Spleen (tissue), 11 donors: ENCODE data around the gene FTO. TPM values are rescaled to one million over a fixed set of nuclear protein-coding genes. Genes with fewer than 3 reads are reported as not detected.

ENCODE experiments used
- DNase-seq: peaks from one replicate; pipeline ENCODE4 v3.0.0-alpha.2; 2020
- H3K27ac ChIP-seq, 8 donors: fragments of 200-600 bp; sonication (generic) in 7 of 8; 1 replicate in 4 of 8; 2 replicates in 4 of 8; pipeline versions ENCODE4 v1.5.0 to v1.8.0; 2016 to 2021; ENCODE audit warnings: inconsistent platforms in 4 of 8, mild to moderate bottlenecking in 4 of 8, moderate library complexity in 1 of 8
- H3K27me3 ChIP-seq, 7 donors: fragments of 200-600 bp; sonication (generic) in 6 of 7; replicated peaks in 1 of 7; 1 replicate in 4 of 7; 2 replicates in 3 of 7; pipeline versions ENCODE4 v1.5.0 to v1.8.0; 2016 to 2021; ENCODE audit warnings: inconsistent platforms in 3 of 7, mild to moderate bottlenecking in 1 of 7
- H3K36me3 ChIP-seq, 6 donors: fragments of 200-600 bp; sonication (generic) in 5 of 6; 1 replicate in 4 of 6; 2 replicates in 2 of 6; pipeline versions ENCODE4 v1.5.0 to v1.8.0; 2016 to 2021; ENCODE audit warnings: inconsistent platforms in 2 of 6
- H3K4me1 ChIP-seq, 6 donors: fragments of 200-600 bp; sonication (generic) in 5 of 6; 1 replicate in 3 of 6; 2 replicates in 3 of 6; pipeline versions ENCODE4 v1.5.0 to v1.8.0; 2016 to 2021; ENCODE audit warnings: inconsistent platforms in 3 of 6
- H3K4me3 ChIP-seq, 8 donors: fragments of 200-600 bp; sonication (generic) in 7 of 8; 1 replicate in 4 of 8; 2 replicates in 4 of 8; pipeline versions ENCODE4 v1.5.0 to v1.8.0; 2016 to 2021; ENCODE audit warnings: inconsistent platforms in 4 of 8, mild to moderate bottlenecking in 4 of 8, moderate library complexity in 2 of 8
- H3K9me3 ChIP-seq, 8 donors: fragments of 200-600 bp; sonication (generic) in 7 of 8; 1 replicate in 4 of 8; 2 replicates in 4 of 8; pipeline versions ENCODE4 v1.5.0 to v1.8.0; 2016 to 2021; ENCODE audit warnings: inconsistent platforms in 4 of 8
- CTCF ChIP-seq, 11 experiments: fragments of 200-600 bp in 7 of 11; fragments of 450-650 bp in 4 of 11; sonication (generic) in 4 of 11; IDR thresholded peaks in 8 of 11; conservative IDR thresholded peaks in 3 of 11; 1 replicate in 7 of 11; 2 replicates in 4 of 11; pipeline versions ENCODE4 v1.4.0 to v1.8.0; 2016 to 2021; ENCODE audit warnings: antibody characterized with exemption in 11 of 11, inconsistent platforms in 4 of 11, mild to moderate bottlenecking in 1 of 11
- POLR2A ChIP-seq, 3 donors: fragments of 450-650 bp; IDR thresholded peaks; one replicate each; pipeline ENCODE4 v1.5.1; 2017; ENCODE audit warnings: antibody characterized with exemption in 3 of 3, mild to moderate bottlenecking in 1 of 3
- POLR2AphosphoS5 ChIP-seq, 3 donors: sonication (generic); formaldehyde crosslinking; IDR thresholded peaks; one replicate each; pipeline ENCODE4 v1.5.1; 2017; ENCODE audit warnings: antibody characterized with exemption in 3 of 3
- WGBS, 5 donors: extraction: QIAGEN DNeasy Blood & Tissue Kit in 3 of 5; methylation state at CpG; one replicate each; pipeline versions ENCODE4 v1.1.5 to v1.1.7; 2013 to 2018; 5-methylcytosine and 5-hydroxymethylcytosine counted together
- intact Hi-C: fragments of 100-400 bp; cut with DNase I; formaldehyde crosslinking; loops from one replicate; pipeline ENCODE4 v1.15.0; 2023; ENCODE audit warnings: low total_unique reads
- polyA plus RNA-seq, 3 donors: library from polyadenylated mRNA; stranded (reverse); fragments of 200-250 nt; gene quantifications; one replicate each; pipeline ENCODE4 v1.2.1, GENCODE V29; 2013
- total RNA-seq, 7 donors: library from RNA; depleted of rRNA in 3 of 7; stranded (reverse); fragments of >200 nt in 3 of 7; fragmentation: NEBNext Ultra II Directional in 4 of 7; extraction: Animal tissue kit (Norgen Biotek cat#: 25700) in 4 of 7; gene quantifications; one replicate each; pipeline versions ENCODE4 v1.1.0 to v1.2.1, GENCODE V29; 2016 to 2021
- donor health status: healthy with polysubstance abuse.
- donor health status: DM: no; HTN: no; CAD: no; lungs with moderate emphysema.
- donor health status: DM: no; HTN: no; CAD: no.
- donor health status: Bipolar disorder and iron deficiency.
- donor health status: healthy.
- donor health status: DM: no; HTN: no; CAD: no.
- donor health status: DM: yes; HTN: yes; CAD: no.

The FTO gene
- total and polyA plus RNA-seq, 10 donors = 6.8 to 89.8 (median 68.4) TPM

- no peak for TF ChIP-seq POLR2A (IDR thresholded peaks at IDR 0.05)
- no peak for TF ChIP-seq POLR2AphosphoS5 (IDR thresholded peaks at IDR 0.05)
- TF ChIP-seq CTCF (IDR thresholded peaks at IDR 0.05 in 8 of 11, conservative IDR thresholded peaks at IDR 0.05 in 3 of 11) = no peak
- Histone ChIP-seq H3K4me3 (no peak overlapping the region), H3K36me3 (peaks cover 0 to 23% (median 2%) of the 10 kb centered on the region in 6 donors), H3K9me3 (peaks cover 0 to 5% (median 0%) of the 10 kb centered on the region in 8 donors), H3K4me1 (no peaks in the 10 kb centered on the region), H3K27ac (no peak overlapping the region), H3K27me3 (no peaks in the 10 kb centered on the region)
- 95 to 99% (median 95%) methylated on average over 3 of the region's 3 CpGs for WGBS, 5 donors
- DNase-seq = no peak
- intact Hi-C loops = no loop called here
Measured at GRCh38 chr16:53836142-53836541, 132.2 kb downstream of the FTO start.

GRCh38 chr16:53836680-53837079 lies 132.7 kb downstream of the FTO start:
- no peak overlapping the region for H3K4me3 ChIP-seq
- peaks cover 0 to 21% (median 2%) of the 10 kb centered on the region in 6 donors for H3K36me3 ChIP-seq
- no peaks in the 10 kb centered on the region for H3K27me3 ChIP-seq
- no peak for DNase-seq
- peaks cover 0 to 5% (median 0%) of the 10 kb centered on the region in 8 donors for H3K9me3 ChIP-seq
- no peak overlapping the region for H3K27ac ChIP-seq
- TF ChIP-seq POLR2A (IDR thresholded peaks at IDR 0.05) (no peak), POLR2AphosphoS5 (IDR thresholded peaks at IDR 0.05) (no peak), CTCF (IDR thresholded peaks at IDR 0.05 in 8 of 11, conservative IDR thresholded peaks at IDR 0.05 in 3 of 11) (no peak)
- intact Hi-C loops = no loop called here
- 74 to 82% (median 78%) methylated on average over 3 of the region's 3 CpGs for WGBS, 5 donors
- H3K4me1 ChIP-seq = no peaks in the 10 kb centered on the region

- Histone ChIP-seq H3K9me3 (peaks cover 0 to 5% (median 0%) of the 10 kb centered on the region in 8 donors), H3K27me3 (no peaks in the 10 kb centered on the region), H3K36me3 (peaks cover 0 to 28% (median 2%) of the 10 kb centered on the region in 6 donors), H3K4me3 (no peak overlapping the region), H3K4me1 (no peaks in the 10 kb centered on the region), H3K27ac (no peak overlapping the region)
- intact Hi-C loops = no loop called here
- no peak for DNase-seq
- no peak for TF ChIP-seq POLR2A (IDR thresholded peaks at IDR 0.05)
- no peak for TF ChIP-seq CTCF (IDR thresholded peaks at IDR 0.05 in 8 of 11, conservative IDR thresholded peaks at IDR 0.05 in 3 of 11)
- no peak for TF ChIP-seq POLR2AphosphoS5 (IDR thresholded peaks at IDR 0.05)
- 87 to 96% (median 94%) methylated on average over 7 of the region's 7 CpGs for WGBS, 5 donors
Measured at GRCh38 chr16:53837426-53837825, 133.5 kb downstream of the FTO start.

GRCh38 chr16:53839150-53839549 lies 135.2 kb downstream of the FTO start:
- TF ChIP-seq POLR2AphosphoS5 (IDR thresholded peaks at IDR 0.05) (no peak), POLR2A (IDR thresholded peaks at IDR 0.05) (no peak), CTCF (IDR thresholded peaks at IDR 0.05 in 8 of 11, conservative IDR thresholded peaks at IDR 0.05 in 3 of 11) (no peak)
- no peaks in the 10 kb centered on the region for H3K9me3 ChIP-seq
- H3K4me3 ChIP-seq = no peak overlapping the region
- 92 to 99% (median 95%) methylated on average over 2 of the region's 2 CpGs for whole genome bisulfite sequencing, 5 donors
- H3K27me3 ChIP-seq = no peaks in the 10 kb centered on the region
- no peak overlapping the region for H3K27ac ChIP-seq
- H3K36me3 ChIP-seq = peaks cover 0 to 34% (median 0%) of the 10 kb centered on the region in 6 donors
- H3K4me1 ChIP-seq = no peaks in the 10 kb centered on the region
- intact Hi-C loops = no loop called here
- DNase-seq = no peak
